GM19351 (cell line): Measurements from ENCODE around the gene DBX1.
"Not testable (repeated sequence)": the region's sequence is repeated elsewhere in the genome, so short reads cannot be mapped to it uniquely, and the experiment has no call there.

Experiments used
- ATAC-seq: cut with Tn5 transposase; IDR thresholded peaks from one replicate; pipeline ENCODE4 v1.9.1; 2021; ENCODE audit warnings: mild to moderate bottlenecking, moderate library complexity; ENCODE audit not compliant: unreplicated experiment

DBX1 gene

GRCh38 chr11:20160425-20161229 lies at the start of gene DBX1:
DBX1 (minus strand) TSS chr11:20160475; CDS start chr11:20160324, 151 bp downstream.
- ATAC-seq = no peak

- ATAC-seq = no peak
These were observed 48.4 kb upstream of the DBX1 start for GRCh38 chr11:20208622-20209111.

DNA sequence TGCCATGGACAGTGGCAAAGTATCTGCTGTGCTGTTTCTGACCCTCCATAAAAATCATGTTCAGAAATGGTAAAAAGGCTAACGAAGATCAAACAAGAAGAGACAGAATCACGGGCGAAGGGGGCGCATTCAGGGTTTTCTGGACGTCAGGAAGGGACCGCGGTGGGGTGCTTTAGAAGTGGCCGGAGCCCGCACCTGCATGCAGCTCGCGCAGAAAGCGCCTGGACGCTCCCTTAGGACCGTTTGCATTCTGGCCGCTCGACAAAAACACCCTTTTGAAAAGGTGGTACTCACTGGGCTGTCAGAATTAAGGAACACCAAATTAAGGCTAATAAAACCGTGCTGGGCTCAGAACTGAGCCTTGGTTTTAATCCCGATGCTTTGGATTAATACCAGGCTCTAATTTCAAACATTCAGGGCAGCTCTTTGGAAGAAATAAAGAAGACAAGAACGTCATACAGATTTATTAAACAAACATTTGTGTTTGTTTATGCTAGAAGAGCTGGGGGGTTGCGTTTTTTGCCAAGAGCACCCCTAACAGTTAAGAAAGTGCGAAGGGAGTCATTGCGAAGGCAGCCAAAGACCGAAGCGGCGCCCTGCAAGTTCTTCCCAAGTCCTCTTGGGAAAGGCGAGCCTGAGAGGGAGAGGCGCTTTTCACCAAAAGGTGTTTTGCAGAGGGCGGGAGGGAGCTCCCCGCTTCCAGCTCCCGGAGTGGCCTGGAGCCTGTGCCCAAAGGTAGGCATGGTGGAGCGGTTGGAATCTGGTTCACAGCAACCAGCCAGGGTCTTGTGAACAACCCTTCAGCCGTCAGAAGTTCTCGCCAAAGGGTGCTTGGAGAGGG lies 47.7 kb upstream of the DBX1 start:
- no peak for ATAC-seq

DNA sequence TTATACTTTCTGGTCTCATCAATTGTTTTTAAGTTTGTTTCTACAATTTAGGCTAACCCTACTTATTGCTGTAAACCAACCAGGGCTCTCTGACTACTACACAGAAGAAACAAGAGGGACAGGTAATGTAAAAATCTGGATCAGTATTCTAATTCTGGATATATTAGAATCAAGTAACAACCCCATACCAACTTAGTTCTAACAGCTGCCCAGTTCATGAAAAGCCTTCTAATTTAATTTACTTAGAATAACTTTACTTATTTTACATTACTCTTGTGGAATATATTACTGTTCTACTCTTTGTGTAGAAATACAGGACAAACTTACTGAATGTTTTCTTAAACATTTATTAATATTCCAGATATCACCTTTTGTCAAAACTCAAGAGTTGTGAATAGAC lies 45.5 kb upstream of the DBX1 start:
- no peak for ATAC-seq

- no peak for ATAC-seq
These were observed 44.4 kb upstream of the DBX1 start for GRCh38 chr11:20204681-20205080.

- no peak for ATAC-seq
These were observed 43.6 kb upstream of the DBX1 start for GRCh38 chr11:20203831-20204230.

GRCh38 chr11:20201231-20201630 lies 41.0 kb upstream of the DBX1 start:
- no peak for ATAC-seq

DNA sequence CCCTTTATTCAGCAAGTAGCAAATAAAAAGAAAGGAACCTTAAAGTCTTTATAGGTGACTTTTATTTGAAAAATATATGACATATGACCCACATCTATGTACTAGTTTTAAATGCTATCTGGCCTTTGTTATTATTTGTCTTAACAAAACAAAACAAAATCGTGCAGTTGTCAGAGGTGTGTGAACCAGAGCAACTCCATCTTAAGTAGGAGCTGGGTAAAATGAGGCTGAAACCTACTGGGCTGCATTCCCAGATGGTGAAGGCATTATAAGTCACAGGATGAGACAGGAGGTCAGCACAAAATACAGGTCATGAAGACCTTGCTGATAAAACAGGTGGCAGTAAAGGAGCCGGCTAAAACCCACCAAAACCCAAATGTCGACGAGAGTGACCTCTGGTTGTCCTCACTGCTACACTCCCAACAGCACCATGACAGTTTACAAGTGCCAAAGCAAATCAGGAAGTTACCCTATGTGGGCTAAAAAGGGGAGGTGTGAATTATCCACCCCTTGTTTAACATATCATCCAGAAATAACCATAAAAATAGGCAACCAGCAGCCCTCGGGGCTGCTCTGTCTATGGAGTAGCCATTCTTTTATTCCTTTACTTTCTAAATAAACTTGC lies 40.2 kb upstream of the DBX1 start:
- not testable (repeated sequence) for ATAC-seq

DNA sequence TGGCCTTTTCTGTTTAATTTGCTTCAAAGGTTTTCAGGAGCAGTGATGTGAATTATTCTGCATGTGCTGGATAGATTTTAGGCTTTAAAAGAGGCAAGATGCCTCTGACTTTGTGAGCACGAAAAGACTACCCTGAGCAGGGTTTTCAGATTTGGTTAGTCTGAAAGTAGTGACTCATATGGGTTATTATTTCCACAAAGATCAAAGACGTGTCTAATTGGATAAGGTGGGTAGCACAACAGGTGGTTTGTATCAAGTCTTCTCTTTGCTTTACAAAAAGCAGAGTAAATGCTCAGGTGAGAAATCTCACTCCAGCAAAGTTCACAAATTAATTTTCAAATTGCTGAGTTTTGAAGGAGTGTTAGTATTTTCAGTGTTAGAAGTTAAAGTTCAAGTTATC lies 37.6 kb upstream of the DBX1 start:
- peak; percentile 95 for ATAC-seq

- ATAC-seq = no peak
These were observed 34.2 kb upstream of the DBX1 start for GRCh38 chr11:20194470-20194869.

GRCh38 chr11:20193307-20193706 lies 33.0 kb upstream of the DBX1 start:
- ATAC-seq = no peak

GRCh38 chr11:20192641-20193040 lies 32.4 kb upstream of the DBX1 start:
- no peak for ATAC-seq

GRCh38 chr11:20192151-20192550 lies 31.9 kb upstream of the DBX1 start:
- no peak for ATAC-seq

DNA sequence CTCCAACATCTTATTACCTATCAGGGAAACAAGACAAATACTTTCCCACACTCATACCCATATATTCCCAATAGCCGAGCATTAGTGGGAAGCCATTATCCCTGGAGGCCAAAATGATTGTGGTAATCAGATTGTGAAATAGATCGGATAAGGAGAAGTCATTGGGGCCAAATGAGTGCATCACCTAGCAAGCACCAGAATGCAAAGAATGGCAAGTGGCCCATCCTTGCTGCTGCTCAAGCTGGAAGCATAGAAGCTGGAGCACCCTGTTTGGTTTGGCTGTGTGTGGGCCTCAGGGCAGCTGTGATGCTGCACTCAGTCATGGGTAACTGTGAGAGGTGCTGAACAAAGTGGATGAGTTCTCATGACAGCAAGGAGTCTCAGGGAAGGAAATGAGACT lies 18.7 kb upstream of the DBX1 start:
- no peak for ATAC-seq

DNA sequence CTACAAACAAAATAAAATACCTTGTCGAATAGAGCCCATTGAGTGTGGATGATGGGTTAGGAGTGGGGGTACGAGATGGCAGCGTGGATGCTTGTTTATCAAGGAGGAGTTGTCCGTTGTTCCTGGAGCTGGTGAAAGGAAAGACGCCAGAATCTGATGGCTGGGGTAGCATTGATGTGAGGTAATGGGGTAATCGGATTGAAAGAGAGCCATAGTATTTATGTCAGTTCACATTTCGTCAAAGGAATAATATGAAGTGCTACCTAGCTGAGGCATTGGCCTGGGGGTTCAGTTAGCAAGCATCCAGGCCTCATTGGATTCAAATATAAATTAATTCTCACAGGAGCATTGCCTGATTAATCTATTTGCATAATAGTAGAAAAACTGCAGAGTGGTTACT lies 16.9 kb upstream of the DBX1 start:
- ATAC-seq = no peak

DNA sequence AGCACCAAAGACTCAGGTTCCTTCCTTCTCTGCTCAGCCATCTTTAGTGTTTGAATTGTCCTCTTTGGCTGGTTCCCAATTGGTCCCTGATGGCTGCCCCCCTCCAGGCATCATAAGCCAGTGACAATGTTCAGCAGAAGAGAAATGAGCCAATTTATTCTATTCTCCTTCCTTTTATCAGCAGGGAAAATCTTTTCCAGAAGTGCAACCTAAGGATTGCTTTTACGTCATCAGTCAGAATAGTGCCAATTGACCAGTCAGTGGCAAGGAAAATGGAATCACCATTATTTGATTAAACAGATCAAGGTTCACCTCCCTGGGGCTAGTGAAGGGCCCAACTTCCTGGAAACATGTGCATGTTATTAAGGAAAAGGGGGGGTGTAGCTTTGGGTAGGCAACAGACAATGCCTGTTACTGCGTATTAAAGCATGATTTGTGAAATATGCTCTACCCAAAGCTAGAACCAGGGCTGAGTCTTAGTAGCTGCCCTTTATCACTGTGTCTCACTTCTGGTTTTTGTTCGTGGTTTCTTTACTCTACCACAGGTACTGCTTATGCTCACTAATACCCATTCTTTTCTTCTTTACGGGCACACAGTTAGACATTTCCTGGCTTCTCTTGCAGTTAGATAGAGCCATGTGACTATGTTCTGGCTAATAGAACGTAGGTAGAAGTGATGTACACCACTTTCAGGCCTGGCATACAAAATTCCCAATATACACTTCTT lies 12.6 kb upstream of the DBX1 start:
- ATAC-seq = no peak

GRCh38 chr11:20163783-20164481 lies 3.7 kb upstream of the DBX1 start:
- no peak for ATAC-seq

- no peak for ATAC-seq
These were observed 2.8 kb upstream of the DBX1 start for GRCh38 chr11:20162824-20163782.
